Measurements from ENCODE around the gene PFKM. TPM values are rescaled to one million over a fixed set of nuclear protein-coding genes. Genes with fewer than 3 reads are reported as not detected.
A peak's percentile ranks its signal among the peaks of the same experiment; 100 is the strongest.

PFKM gene
- total and polyA plus RNA-seq, 9 of the 15 experiments (the other 6 are each of a cell fraction or from before 2014, with no cell fraction given): 16.5 to 39.9 (median 31.7) TPM

GRCh38 chr12:48105867-48106680 is 13.1 kb upstream of the PFKM start, which contains the start of gene SENP1 (continued):
- no peak for TF ChIP-seq MGA (IDR thresholded peaks at IDR 0.05)
- peak in 1 of 2 experiments; percentile 89; a peak in 2 of 4 replicates for TF ChIP-seq KDM4B (IDR thresholded peaks at IDR 0.05; ENCODE audit: borderline replicate concordance in 2 of 2, low read depth in 1 of 2)
- TF ChIP-seq MTA3 (IDR thresholded peaks at IDR 0.05; ENCODE audit: borderline replicate concordance): peak; percentile 82; the same call in 1 of the 2 replicates
- TF ChIP-seq ZNF347 (CRISPR knock-in tag; IDR thresholded peaks at IDR 0.05; ENCODE audit: low read depth): no peak
- no peak for TF ChIP-seq ZNF561 (CRISPR knock-in tag; conservative IDR thresholded peaks at IDR 0.05)
- TF ChIP-seq RBM22 (IDR thresholded peaks at IDR 0.05; ENCODE audit: low read depth, low read length, poor library complexity, severe bottlenecking): peak; percentile 79
- TF ChIP-seq SNAPC5 (CRISPR knock-in tag; IDR thresholded peaks at IDR 0.05): no peak
- peak; percentile 68 for TF ChIP-seq KDM5B (IDR thresholded peaks at IDR 0.05; ENCODE audit: insufficient replicate concordance, low read depth, low read length)
- no peak for TF ChIP-seq KHSRP (IDR thresholded peaks at IDR 0.05)
- peak; percentile 23; the same call in 1 of the 2 replicates for TF ChIP-seq MYNN (IDR thresholded peaks at IDR 0.05)
- no peak for TF ChIP-seq MYNN (CRISPR knock-in tag; IDR thresholded peaks at IDR 0.05)
- TF ChIP-seq VEZF1 (CRISPR knock-in tag; IDR thresholded peaks at IDR 0.05): peak; percentile 91
- TF ChIP-seq BRF1 (IDR thresholded peaks at IDR 0.05; ENCODE audit: borderline replicate concordance, extremely low read depth, insufficient read length): no peak
